ENCODE results near the gene FAM181A. TPM values are rescaled to one million over a fixed set of nuclear protein-coding genes. Genes with fewer than 3 reads are reported as not detected.

FAM181A gene
- total RNA-seq, 4 donors from 2014 or later = not detected

DNA sequence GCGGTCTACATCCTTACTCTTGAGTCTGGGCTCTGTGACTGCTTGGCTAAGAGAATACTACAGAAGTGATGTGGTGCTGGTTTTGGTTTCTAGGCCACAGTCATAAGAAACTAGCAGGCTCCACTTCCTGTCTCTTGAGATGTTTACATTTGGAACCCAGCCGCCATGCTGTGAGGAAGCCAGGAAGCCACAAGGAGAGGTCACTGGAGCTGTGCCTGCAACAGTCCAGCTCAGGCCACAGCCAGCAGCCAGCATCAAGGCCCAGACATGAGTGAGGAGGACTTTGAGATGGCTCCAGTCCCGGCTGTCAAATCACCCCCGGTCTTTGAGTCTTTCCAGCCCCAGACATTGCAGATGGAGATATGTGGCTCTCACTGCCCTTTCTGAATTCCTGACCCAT is 12.9 kb upstream of the FAM181A start:
- TF ChIP-seq, protein P1, sequence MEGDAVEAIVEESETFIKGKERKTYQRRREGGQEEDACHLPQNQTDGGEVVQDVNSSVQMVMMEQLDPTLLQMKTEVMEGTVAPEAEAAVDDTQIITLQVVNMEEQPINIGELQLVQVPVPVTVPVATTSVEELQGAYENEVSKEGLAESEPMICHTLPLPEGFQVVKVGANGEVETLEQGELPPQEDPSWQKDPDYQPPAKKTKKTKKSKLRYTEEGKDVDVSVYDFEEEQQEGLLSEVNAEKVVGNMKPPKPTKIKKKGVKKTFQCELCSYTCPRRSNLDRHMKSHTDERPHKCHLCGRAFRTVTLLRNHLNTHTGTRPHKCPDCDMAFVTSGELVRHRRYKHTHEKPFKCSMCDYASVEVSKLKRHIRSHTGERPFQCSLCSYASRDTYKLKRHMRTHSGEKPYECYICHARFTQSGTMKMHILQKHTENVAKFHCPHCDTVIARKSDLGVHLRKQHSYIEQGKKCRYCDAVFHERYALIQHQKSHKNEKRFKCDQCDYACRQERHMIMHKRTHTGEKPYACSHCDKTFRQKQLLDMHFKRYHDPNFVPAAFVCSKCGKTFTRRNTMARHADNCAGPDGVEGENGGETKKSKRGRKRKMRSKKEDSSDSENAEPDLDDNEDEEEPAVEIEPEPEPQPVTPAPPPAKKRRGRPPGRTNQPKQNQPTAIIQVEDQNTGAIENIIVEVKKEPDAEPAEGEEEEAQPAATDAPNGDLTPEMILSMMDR (IDR thresholded peaks at IDR 0.05) = no peak
- ATAC-seq (ENCODE audit: low FRiP score) (no peak), DNase-seq (ENCODE audit: low spot score) (no peak)

DNA sequence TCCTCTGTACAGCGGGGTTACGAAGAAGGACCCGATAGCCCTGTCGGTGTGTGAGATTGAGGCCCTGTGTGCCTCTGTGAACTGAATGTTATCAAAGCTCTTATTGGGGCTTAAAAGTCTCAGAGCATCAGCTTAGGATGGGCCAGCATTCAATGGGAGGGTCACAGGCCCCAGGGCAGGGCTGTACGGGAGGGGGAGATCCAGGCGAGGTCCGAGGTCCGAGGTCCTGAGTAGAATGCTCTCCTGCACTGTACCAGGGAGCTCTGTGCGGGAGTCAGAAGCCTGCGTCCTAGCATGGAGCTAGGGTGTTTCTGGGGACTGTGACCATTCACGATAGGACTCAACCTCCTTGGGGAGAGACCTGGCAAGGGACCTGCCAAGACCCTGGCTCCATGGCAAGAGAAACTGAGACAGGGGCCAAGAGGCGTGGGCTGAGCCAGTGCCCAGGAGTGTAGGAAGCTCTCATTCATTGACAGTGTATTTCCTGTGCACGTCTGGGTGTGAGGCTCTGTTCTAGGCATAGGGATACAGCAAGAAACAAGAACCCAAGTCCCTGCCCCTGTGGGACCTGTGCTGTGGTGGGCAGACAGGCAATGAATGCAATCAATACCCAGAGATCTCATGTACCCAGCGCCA is 12.0 kb upstream of the FAM181A start:
- no peak for DNase-seq (ENCODE audit: low spot score)
- ATAC-seq (ENCODE audit: low FRiP score) = no peak
- TF ChIP-seq, protein P1 (IDR thresholded peaks at IDR 0.05) = no peak

DNA sequence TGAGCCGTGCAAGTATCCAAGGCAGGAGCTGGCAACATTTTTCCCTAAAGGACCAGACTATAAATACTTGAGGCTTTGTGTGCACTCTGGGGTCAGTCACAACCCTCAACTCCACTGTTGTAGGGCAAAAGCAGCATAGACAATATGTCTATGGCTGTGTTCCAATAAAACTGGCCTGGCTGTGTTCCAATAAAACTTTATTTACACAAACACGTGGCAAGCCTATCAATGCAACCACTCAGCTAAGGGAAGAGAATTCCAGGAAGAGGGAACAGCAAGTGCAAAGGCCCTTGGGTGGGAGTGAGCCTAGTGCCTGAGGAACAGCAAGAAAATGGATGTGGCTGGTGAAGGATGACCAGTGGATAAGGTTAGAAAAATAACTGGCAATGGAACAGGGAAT is 11.3 kb upstream of the FAM181A start:
- ATAC-seq (ENCODE audit: low FRiP score) = no peak
- DNase-seq (ENCODE audit: low spot score) = no peak
- TF ChIP-seq, protein P1 (IDR thresholded peaks at IDR 0.05) = no peak

DNA sequence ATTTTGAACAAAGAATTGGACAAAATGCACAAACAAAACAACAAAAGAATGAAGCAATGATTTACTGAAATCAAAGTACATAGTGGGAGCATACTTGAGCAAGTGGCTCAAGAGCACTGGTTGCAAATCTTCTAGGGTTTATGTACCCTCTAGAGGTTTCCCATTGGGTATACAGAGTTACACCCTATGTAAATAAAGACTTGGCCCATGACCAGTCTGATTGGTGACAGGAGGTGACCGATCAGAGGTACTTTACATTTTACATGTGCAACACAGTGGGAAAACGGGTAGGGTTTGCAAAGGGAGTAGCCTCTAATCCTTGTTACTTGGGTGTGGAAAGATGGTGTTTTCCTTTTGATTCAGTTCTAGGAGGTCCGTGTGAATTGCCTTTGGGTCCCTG is 10.6 kb upstream of the FAM181A start:
- no peak for DNase-seq (ENCODE audit: low spot score)
- ATAC-seq (ENCODE audit: low FRiP score) = no peak

DNA sequence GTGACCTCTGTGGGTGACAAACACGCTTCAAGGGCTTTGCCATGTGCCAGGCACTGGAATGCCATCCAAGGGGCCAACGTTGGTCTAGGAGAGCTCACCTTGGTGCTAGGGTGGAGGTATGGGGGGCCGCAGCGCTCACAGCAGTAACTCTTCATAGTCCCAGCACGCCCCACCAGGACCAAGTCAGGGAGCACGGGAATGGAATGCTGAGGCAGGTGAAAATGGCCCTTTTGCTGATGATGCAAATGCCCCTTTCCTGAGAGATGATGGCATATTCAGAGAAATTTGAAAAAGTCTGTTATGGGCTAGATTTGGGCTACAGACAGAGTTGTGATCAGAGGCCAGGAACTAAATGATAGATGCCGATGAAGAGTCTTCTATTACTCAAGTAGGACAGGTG is 10.0 kb upstream of the FAM181A start:
- TF ChIP-seq, protein P1 (IDR thresholded peaks at IDR 0.05) = no peak
- ATAC-seq (ENCODE audit: low FRiP score) (no peak), DNase-seq (ENCODE audit: low spot score) (no peak)

More for the DNA sequence above, 10.6 kb upstream of the FAM181A start:
- TF ChIP-seq, protein P1 (IDR thresholded peaks at IDR 0.05) = no peak

DNA sequence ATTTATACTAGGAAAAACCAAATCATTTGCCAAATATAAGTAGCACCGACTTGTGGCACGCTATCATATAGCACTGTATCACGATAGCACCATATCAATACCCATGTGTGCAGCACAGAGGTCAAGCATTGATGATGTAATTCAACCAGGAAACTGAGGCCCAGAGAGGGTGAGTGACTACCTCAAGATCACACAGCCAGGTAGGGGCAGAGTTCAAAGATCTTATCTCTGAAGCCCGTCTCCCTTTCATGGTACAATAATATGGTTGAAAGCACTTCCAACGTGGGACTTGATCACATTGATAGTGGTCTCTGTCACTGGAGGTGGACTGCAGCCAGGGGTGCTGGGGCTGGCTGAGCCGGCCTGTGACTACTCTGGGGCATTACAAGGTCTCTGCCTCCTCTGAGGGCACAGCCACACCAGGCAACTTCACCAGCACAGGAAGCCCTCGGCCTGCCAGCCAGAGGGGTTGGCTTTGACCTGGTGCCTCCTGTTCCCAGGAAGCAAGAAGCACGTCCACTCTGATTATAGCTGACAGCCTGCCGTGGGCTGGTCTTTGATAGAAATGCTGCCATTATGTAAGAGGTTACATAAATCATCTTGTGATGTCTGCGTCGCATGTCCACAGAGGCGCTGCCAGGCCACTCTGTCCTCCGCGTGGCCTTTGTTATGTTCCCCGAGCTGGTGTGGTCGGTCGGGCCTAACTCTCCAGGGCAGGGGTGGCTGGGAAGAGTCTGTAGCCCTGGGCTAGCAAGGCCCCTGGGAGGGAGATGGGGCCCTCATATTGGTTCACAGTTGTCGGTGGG is 5.9 kb upstream of the FAM181A start:
- TF ChIP-seq, protein P1 (IDR thresholded peaks at IDR 0.05) = no peak
- DNase-seq (ENCODE audit: low spot score) (no peak), ATAC-seq (ENCODE audit: low FRiP score) (no peak)

DNA sequence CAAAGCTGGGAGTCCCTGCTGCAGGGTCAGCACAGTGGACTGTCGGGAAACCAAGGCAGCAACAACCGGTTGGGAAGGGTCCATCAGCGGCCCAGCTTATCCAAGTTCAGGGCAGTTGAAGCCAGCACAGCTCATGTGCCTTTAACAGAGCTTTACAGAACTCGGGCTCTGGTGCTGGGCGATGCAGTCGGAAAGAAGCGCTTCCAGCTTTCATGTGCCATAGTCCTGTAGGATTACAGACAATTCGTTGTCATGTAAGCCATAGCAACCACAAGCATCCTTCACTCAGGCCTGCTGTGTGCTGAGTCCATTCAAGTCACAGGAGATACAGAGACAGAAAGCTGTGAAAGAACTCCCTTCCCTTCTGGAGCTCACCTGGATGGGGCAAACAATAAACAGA is 3.5 kb upstream of the FAM181A start:
- TF ChIP-seq, protein P1 (IDR thresholded peaks at IDR 0.05) = no peak
- ATAC-seq (ENCODE audit: low FRiP score) (no peak), DNase-seq (ENCODE audit: low spot score) (no peak)

All from omental fat pad (tissue), 4 donors.